LHCN-M2 (cell line): ENCODE data around the gene GPR176. TPM values are rescaled to one million over a fixed set of nuclear protein-coding genes. Genes with fewer than 3 reads are reported as not detected.
A peak's percentile ranks its signal among the peaks of the same experiment; 100 is the strongest.

Source experiments
- DNase-seq: peaks from one replicate; pipeline ENCODE4 v3.0.0-alpha.2; 2012; ENCODE audit warnings: low read depth
- total RNA-seq: library from RNA; depleted of rRNA; stranded (reverse); fragments of >200 nt; gene quantifications from 2 replicates; pipeline ENCODE4 v1.2.3, GENCODE V29; 2014

Gene GPR176
- total RNA-seq, 1 experiment from 2014 or later = 53.3 TPM

DNA sequence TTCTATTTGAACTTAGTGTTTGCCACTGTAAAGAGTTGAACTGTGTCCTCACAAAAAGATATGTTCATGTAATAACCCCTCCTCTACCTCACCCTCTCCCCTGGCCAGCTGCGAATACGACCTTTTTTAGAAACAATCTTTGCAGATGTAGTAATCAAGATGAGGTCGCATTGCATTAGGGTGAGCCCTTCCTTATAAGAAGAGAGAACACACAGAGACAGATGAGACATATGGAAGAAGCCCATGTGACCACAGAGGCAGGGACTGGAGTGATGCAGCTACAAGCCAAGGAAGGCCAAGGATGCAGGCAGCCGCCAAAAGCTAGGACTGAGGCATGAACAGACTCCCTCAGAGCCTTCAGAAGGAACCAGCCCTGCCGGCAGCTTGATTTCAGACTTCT is 27.6 kb downstream of the GPR176 start:
- no peak for DNase-seq

DNA sequence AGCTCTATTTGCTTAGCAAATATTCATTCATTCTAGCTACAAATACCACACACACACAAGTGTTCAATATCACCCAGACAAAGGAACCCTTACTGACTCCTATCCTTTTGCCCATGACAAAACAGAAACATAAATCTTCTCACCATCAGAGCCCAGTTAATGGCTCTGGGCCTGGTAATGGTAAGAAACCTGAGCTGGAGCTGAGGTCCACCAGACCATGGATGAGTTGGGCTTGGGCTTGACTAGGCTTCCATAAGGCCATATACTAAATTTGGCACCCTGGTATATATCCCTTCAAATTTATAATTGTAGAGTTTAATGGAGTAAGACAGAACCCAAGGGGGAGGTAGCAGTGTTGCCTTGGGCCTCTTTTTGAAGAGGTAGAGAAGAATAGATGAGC is 29.4 kb downstream of the GPR176 start:
- no peak for DNase-seq

DNA sequence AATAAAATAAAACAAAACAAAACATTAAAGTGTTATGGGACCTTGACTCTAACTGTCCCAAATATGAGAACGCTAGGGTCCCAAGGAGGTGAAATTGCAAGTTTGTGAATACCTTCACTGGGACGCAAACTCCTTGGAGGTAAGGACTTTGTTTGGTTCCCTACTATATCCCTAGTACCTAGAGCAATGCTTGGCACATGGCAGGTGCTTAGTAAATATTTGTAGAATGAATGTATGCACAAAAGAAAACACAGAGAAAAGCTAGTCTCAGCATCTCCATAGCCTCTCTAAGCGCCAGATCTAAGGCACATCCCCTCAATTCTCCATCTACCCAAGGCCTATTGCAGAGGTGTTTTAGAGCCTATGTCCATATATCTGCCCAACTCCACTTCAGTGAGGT is 30.5 kb downstream of the GPR176 start:
- no peak for DNase-seq

DNA sequence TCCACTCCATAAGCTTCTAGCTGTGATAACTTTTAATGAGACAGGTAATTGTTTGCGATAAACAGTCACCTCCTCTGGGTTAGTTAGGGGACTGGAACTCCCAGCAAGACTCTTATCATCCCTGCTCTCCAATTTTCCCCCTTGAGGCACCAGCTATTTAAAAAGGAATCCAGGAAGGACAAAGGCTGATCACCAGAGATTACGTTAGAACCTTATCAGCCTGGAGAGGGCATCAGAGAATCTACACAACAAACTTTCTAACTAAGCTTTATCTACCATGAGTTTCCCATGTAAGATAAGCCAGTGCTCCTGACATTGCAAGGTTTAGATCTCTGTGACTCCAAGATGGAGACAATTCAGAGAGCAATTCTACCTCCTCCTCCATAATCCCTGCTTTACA is 31.3 kb downstream of the GPR176 start:
- DNase-seq = peak; percentile 31

DNA sequence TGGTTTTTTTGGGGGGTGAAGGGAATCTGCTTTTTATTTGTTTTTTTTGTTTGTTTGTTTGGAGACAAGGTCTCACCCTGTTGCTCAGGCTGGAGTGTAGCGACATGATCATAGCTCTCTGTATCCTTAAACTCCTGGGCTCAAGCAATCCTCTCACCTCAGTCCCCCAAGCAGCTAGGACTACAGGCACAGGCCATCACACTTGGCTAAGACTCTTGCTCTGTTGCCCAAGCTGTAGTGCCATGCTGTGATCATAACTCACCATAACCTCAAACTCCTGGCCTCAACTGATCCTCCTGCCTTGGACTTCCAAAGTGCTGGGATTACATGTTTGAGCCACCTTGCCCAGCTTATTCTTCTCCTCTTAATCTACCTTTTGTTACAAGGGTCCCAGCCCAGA is 31.8 kb downstream of the GPR176 start:
- no peak for DNase-seq

DNA sequence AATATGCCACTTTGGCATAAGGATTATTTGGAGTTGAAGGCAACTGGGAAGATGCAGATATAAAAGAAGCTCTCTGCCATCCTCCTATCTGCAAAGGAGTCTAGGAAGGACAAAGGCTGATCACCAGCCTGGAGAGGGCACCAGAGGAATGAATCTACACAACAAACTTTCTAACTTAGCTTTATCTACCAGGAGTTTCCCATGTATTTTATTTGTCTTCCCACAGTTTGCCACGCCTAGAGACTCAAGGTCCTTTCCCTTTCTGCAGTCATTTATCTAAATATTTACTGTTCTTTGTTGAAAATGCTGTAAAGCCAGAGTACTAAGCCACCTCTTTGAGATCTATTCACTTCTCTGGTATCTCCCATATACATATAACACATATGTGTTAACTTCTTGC is 32.2 kb downstream of the GPR176 start:
- peak; percentile 73 for DNase-seq

DNA sequence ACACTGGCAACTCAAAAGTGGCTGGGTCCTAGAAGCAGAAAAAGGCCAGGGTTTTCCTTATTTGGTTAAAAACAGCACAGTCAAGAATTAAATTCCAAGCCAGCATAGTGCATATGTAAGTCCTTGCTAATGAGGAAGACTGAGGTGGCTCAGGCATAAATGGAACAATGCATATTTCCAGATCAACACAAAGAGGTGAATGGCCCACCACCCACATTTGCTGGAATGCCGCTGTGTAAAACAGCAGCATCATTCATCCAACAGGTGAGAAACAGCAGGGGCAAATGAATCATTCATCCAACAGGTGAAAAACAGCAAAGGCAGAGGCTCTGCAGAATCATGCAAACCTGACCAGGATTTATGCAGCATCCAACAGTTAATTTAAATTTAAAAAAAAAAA is 32.9 kb downstream of the GPR176 start:
- DNase-seq = no peak

DNA sequence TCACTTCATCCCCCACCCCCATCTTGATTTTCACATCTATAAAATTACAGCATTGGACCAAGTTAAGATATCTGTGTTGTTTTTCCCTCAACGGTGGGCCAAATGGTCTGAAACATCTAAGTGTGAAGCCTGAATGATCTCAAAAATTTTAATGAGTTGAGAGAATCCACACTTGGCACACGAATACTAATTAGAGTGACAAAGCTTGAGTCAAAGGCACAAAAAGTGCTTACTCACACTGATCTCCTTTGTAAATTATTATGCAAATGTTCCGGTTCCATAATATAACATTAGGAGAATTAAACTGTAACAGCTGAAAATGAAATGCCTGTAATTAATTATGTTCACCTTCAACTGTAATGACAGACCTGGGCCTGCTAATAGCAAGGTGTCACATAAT is 33.6 kb downstream of the GPR176 start:
- no peak for DNase-seq

DNA sequence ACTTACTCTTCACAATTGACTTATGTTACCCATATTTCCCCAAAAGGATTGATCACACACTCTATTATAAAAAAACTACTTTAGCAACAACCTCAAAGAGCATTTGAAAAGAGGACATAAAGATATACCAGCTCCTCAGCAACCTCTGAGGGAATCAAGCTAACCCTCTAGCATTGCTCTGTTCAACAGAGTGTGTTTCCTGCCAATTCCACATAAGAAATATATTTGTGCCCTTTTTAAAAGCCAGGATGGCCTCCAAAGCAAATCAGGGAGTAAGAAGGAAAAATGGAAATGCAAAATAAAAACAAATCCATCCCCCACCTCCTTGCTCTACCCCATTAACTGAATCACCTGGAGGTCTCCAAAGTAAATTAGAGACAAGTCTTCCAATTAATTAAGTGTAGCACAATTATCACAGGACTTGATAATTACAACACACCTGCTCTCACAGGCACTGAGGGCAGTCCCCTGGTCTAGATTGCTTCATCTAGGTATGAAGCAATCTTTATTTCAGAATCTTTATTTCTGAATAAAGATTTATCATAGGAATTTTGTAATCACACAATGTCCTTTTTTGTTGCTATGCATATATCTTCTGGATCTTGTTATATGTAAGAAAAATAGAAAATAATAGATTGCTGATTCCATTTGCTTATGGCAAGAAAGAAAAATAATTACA is 34.8 kb downstream of the GPR176 start:
- DNase-seq = no peak

DNA sequence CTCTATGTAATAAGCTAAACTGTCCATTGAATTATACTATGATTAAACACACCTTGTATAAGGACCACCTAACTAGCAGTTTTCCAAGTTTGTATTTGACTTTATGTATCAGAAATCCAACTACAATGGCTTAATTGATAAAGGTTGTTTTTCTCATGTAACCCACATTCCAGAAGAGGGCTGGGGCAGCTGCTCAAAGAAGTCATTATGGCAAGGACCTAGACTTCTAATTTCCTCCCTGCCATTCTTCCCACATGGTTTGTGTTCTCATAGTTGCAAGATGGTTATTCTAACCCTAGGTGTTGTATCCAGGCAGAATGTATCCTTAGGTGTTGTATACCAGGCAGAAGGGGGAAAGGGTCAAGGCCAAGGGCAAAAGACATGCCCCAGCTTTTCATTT is 35.7 kb downstream of the GPR176 start:
- DNase-seq = no peak

DNA sequence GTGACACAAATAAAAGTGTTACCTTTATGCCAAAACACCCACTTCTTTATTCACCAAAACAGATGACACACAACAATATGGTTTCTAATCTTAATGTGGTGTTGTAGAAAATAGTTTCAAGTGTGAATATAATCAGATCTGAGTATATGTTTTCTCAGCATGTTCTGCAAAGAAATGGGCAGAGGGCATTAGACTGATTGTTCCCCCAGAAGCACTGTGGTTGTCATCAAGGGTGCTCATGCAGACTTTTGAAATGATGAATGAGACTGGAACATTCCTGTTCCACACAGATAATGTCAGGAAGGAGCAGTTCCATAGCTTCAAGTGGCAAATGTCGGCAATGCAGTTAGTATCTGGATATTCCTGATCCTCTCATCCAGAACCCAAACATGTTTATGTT is 37.5 kb downstream of the GPR176 start:
- DNase-seq = no peak

DNA sequence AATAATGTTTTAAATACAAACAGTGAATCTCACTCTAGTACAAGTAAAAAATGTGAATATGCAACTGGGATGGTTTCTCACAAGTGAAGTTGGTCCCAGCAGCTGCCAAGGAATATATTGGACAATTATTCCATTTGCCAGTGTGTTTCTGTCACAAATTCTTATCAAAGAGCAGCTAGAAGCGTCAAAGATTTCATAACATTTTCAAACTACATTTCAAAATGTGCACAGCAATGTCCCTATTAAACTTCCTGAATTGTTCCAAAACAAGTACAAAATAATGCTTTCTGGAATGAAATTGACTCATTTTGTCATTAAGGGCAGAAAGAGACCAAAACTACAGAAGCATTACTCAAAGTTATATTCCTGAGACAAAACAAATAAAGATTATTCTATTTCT is 38.3 kb downstream of the GPR176 start:
- no peak for DNase-seq

DNA sequence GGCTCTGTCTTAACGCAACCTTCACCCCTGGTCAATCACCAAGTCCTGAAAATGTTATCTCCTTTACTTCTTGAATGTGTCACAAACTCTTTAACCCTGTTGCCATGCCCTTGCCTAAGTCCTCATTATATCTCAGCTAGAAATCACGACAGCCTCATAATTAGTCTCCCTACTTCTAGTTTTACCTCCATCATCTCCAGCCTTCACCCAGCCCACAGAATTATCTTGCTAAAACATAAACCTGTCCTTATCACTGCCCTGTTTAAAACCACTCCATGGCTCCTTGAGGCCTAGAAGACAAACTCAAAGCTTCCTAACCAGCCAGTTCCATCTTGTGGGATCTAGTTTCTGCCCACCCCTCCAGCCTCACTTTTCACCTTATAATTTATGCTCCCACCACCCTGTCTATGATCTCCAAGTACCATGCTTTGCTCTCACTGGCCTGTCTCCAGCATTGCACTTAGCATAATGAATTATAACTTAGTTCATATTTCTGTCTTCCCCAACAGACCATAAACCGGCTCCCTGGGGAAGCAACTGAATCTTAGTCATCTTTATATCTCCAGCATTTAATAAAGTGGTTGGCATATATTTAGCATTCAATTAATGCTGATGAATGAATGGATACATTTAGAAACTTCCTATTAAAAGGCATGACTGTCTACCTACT is 39.2 kb downstream of the GPR176 start:
- peak; percentile 59 for DNase-seq

DNA sequence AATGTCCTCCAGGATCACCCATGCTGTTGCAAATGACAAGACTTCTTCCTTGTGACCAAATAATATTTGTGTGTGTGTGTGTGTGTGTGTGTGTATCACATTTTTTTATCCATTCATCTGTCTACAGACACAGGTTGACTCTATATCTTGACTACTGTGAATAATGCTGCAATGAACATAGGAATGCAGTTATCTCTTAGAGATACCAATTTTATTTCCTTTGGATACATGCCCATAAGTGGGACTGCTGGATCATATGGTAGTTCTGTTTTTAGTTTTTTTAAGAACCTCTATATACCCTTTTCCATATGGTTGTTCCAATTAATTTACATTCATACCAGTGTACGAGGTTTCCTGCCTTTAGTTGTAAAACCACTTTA is 41.7 kb downstream of the GPR176 start:
- no peak for DNase-seq

DNA sequence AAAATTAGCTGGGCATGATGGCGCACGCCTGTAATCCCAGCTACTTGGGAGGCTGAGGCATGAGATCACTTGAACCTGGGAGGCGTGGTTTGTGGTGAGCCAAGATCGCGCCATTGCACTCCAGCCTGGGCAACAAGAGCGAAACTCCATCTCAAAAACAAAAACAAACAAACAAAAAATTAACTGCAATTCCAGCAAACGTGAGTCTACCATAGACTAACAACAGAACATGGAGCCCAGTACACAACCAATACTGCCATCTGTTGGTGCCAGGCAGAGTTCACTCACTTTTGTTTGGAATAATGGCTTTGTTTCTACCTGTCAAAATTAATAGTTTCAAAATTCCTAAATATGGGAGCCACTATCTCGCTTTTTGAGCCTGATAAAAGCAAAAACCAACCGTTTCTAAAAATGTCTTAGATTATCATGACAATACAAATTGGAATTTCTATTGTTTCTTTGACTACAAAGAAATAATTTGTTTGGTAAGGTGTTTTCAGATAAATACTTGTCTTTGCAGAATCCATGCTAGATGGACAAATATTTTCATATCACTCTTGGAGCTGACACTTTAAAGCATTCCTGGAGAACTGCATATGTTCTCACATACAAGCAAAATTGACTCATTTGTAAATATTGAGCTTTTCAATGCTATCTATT is 45.0 kb downstream of the GPR176 start:
- peak; percentile 58 for DNase-seq

DNA sequence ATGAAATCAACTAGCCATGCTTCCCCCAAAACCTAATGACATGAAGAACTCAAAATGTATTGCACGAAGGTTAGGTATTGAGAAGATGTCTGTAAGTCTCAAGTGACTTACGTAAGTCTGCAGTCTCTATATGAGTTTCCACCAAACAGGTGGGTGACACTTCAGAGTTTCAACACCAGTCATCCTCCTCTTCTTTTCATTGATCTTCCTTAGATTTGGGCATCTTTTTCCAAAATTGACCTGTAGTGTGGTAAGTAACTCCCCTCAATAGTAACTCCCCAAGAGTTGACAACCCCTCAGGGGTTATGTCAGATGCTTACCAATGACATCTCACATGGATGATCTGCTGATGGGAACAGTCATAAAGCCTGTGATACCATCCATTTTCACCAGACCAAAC is 46.1 kb downstream of the GPR176 start:
- no peak for DNase-seq

DNA sequence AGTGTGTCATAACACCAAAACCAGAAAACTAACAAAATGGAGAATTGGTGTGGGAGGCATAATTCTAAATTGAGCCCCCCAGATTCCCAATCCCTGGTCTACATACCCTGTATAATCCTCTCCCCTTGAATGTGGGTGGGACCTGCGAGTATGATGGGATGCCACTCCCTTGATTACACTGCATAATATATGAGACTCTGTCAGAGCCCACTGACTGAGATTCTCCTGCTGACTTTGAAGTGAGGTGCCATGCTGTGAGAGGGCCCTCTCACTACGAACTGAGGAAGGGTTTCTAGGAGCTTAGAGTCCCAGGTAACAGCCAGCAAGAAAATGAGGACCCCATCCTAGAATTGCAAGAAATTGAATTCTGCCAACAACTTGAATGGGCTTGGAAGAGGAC is 49.5 kb downstream of the GPR176 start:
- no peak for DNase-seq

DNA sequence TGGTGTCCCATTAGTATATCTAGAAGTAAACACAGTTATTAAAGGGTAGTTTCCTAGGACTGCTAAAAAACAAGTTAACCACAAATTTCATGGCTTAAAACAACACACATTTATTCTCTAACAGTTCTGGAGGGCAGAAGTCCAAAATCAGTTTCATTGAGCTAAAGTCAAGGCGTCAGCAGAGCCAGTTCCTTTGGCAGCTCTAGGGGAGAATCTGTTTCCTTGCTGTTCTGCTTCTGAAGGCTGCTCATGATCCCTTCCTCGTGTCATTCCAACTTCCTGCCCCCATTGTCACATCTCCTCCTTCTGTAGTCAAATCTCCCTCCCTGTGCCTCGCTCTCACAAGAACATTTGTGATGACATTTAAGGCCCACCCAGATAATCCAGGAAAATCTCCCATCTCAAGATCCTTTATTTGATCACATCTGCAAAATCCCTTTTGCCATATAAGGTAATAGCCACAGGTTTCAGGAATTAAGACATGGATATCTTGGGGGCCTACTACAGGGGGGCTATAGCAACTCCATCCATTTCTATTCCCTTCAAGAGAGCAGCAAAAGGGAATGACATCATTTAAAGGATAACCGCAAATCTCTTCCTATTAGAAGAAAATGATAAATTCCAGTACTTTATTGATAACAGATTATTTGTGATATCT is 50.1 kb downstream of the GPR176 start:
- no peak for DNase-seq

DNA sequence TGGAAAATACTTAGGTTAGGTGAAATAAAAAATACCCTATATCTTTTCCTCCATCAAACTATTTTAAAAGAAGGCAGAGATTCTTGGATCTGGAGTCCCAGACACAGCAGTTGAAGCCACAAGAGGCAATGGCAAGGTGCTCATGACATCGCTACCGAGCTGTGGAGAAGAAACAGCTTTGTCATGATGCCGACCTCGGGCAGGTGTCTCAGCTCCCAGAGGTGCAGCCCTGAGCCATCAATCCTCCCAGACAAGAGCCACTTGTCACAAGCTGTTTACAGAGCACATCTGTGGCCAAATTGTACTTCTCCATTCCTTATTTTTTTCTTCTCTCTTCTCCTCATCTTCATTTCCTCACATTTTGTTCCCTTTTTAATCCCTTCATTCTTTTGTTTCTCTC is 50.8 kb downstream of the GPR176 start:
- DNase-seq = no peak

DNA sequence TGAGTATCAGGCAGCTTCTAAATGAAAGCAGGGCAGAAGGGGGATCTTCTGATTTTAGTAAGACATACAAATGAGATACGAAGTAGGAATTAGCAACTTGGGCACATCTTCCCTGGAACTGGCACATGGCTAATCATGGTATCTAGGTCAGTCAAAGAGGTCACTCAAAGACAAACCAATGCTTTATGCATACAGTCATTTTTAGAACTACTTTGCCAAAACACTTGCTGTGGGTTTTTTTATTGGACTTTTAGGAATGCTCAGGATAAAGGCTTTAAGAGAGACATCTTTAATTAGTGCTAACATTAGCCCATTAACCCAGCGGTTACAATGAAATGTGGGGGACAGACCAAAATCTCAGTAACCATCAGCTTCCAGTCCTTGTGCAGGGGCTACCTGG is 51.7 kb downstream of the GPR176 start:
- DNase-seq = no peak

DNA sequence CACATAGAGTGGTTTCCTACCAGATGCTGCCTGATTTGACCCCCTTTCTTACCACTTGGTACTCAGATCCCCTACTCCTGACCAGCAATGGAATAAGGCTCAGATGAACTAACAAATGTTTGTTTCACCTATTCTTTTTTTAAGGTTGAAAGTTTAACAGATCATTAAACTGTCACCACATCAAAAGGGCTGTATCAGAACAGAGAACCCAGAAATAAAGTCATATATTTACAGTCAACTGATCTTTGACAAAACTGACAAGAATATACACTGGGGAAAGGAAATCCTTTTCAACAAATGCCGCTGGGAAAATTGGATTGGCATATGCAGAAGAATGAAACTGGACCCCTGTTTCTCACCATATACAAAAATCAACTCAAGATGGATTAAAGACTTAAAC is 56.0 kb downstream of the GPR176 start:
- DNase-seq = no peak

DNA sequence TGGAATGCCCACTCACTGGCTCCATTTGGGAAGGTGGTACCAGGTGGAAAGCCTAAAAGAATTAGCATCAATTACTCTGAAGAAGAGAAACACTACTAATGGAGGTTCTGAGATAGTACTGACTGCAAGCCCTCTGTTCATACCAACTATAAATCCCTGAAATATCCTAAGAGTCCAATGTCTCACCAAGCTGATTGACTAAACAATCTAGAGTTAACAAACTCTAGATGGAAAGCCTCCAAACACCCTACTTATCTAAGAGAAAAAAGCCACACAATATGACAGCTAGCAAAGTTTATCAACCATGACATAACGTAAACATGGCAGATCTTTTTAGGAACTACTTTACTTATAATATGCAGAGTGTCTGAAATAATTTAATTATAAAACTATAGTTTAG is 59.2 kb downstream of the GPR176 start:
- no peak for DNase-seq

DNA sequence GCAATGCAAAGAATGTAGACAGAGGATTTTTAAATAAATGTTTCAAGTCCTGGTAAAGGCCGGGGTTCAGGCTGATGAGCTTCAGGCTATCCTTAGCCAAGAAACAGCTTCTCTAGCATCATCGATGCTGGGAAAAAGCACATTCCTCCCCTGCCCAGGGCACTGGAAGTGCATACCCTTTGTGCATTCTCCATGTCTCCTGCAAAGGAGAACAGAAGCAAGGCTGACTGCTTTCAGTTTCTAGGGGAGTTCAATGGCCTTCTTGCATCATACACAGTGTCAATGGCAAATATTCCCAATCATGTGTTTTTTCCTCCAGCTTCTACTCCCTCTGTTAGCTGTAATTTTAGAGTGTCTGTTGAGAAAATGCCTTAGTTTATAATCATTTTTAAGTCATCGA is 59.9 kb downstream of the GPR176 start:
- DNase-seq = no peak
